Prostate gland (tissue), 2 donors: ENCODE measurements around the gene MAN2A2. TPM values are rescaled to one million over a fixed set of nuclear protein-coding genes. Genes with fewer than 3 reads are reported as not detected.

Experiments
- DNase-seq: peaks from one replicate; pipeline ENCODE4 v3.0.0-alpha.2; 2019; ENCODE audit warnings: low spot score
- H3K27ac ChIP-seq, 2 donors: fragments of 200-600 bp; sonication (generic); 2 replicates each; pipeline ENCODE4 v1.5.1; 2017 to 2019
- H3K27me3 ChIP-seq: fragments of 200-600 bp; sonication (generic); replicated peaks from 2 replicates; pipeline ENCODE4 v1.5.1; 2019; ENCODE audit not compliant: insufficient read depth
- H3K36me3 ChIP-seq, 2 donors: fragments of 200-600 bp; sonication (generic); 1 replicate in 1 of 2; 2 replicates in 1 of 2; pipeline versions ENCODE4 v1.5.1 to v1.8.1; 2017 to 2019
- H3K4me1 ChIP-seq: fragments of 200-600 bp; sonication (generic); replicated peaks from 2 replicates; pipeline ENCODE4 v1.5.1; 2019
- H3K4me3 ChIP-seq, 2 donors: fragments of 200-600 bp; sonication (generic); 2 replicates each; pipeline ENCODE4 v1.5.1; 2017 to 2019
- H3K9me3 ChIP-seq: fragments of 200-600 bp; sonication (generic); 2 replicates; pipeline ENCODE4 v1.5.1; 2017
- CTCF ChIP-seq, 4 experiments: fragments of 200-600 bp in 2 of 4; fragments of 450-650 bp in 2 of 4; sonication (generic) in 2 of 4; IDR thresholded peaks; 1 replicate in 3 of 4; 2 replicates in 1 of 4; pipeline ENCODE4 v1.5.1; 2016 to 2019; ENCODE audit warnings: antibody characterized with exemption in 4 of 4, mild to moderate bottlenecking in 2 of 4, moderate library complexity in 2 of 4
- POLR2A ChIP-seq: fragments of 450-650 bp; IDR thresholded peaks from one replicate; pipeline ENCODE4 v1.6.1; 2016; ENCODE audit warnings: antibody characterized with exemption, mild to moderate bottlenecking
- POLR2AphosphoS5 ChIP-seq: sonication (generic); formaldehyde crosslinking; IDR thresholded peaks from one replicate; pipeline ENCODE4 v1.6.1; 2017; ENCODE audit warnings: antibody characterized with exemption
- WGBS: methylation state at CpG from one replicate; pipeline ENCODE4 v1.1.5; 2018; 5-methylcytosine and 5-hydroxymethylcytosine counted together
- intact Hi-C: fragments of 100-400 bp; cut with DNase I; formaldehyde crosslinking; loops from one replicate; pipeline ENCODE4 v1.14.2; 2022
- total RNA-seq, 2 donors: library from RNA; depleted of rRNA; stranded (reverse); fragments of >200 nt; gene quantifications; one replicate each; pipeline ENCODE4 v1.1.0, GENCODE V29; 2016

The MAN2A2 gene
- total RNA-seq, 2 donors from 2014 or later, result 46.6 to 113 TPM

- TF ChIP-seq POLR2AphosphoS5 (no peak), CTCF (IDR thresholded peaks at IDR 0.05) (no peak), POLR2A (no peak)
- intact Hi-C loops, result no loop called here
These were observed 11.7 kb upstream of the MAN2A2 start for GRCh38 chr15:90891346-90891949.

GRCh38 chr15:90892023-90892422, 11.1 kb upstream of the MAN2A2 start:
- WGBS, result 90% methylated on average over 11 of the region's 11 CpGs
- intact Hi-C loops, result no loop called here
- peaks cover 7 to 26% of the 10 kb centered on the region in 2 donors for H3K36me3 ChIP-seq
- no peak overlapping the region for H3K27ac ChIP-seq
- no peaks in the 10 kb centered on the region for H3K27me3 ChIP-seq
- H3K9me3 ChIP-seq, result no peaks in the 10 kb centered on the region
- no peak overlapping the region for H3K4me3 ChIP-seq
- H3K4me1 ChIP-seq, result no peaks in the 10 kb centered on the region
- DNase-seq, result no peak
- TF ChIP-seq POLR2A, result no peak
- no peak for TF ChIP-seq POLR2AphosphoS5
- TF ChIP-seq CTCF (IDR thresholded peaks at IDR 0.05), result no peak

More at GRCh38 chr15:90891346-90891949, 11.7 kb upstream of the MAN2A2 start:
- Histone ChIP-seq H3K36me3 (peaks cover 7 to 26% of the 10 kb centered on the region in 2 donors), H3K27ac (no peak overlapping the region), H3K27me3 (no peaks in the 10 kb centered on the region), H3K4me3 (no peak overlapping the region), H3K4me1 (no peaks in the 10 kb centered on the region), H3K9me3 (no peaks in the 10 kb centered on the region)
- no peak for DNase-seq
- 88% methylated on average over 8 of the region's 8 CpGs for WGBS

- TF ChIP-seq CTCF (IDR thresholded peaks at IDR 0.05), result no peak
- no peak for TF ChIP-seq POLR2AphosphoS5
- WGBS, result 93% methylated on average over 29 of the region's 29 CpGs
These were observed 10.5 kb upstream of the MAN2A2 start for GRCh38 chr15:90892498-90893174.

GRCh38 chr15:90893175-90894090, 9.7 kb upstream of the MAN2A2 start:
- Histone ChIP-seq H3K4me3 (no peak overlapping the region), H3K4me1 (no peaks in the 10 kb centered on the region), H3K9me3 (no peaks in the 10 kb centered on the region), H3K36me3 (peaks cover 7 to 26% of the 10 kb centered on the region in 2 donors), H3K27me3 (no peaks in the 10 kb centered on the region), H3K27ac (no peak overlapping the region)
- no peak for TF ChIP-seq POLR2AphosphoS5
- no peak for TF ChIP-seq POLR2A
- no peak for TF ChIP-seq CTCF (IDR thresholded peaks at IDR 0.05)
- no peak for DNase-seq
- intact Hi-C loops, result no loop called here
- WGBS, result 91% methylated on average over 33 of the region's 33 CpGs

More at GRCh38 chr15:90892498-90893174, 10.5 kb upstream of the MAN2A2 start:
- Histone ChIP-seq H3K4me1 (no peaks in the 10 kb centered on the region), H3K36me3 (peaks cover 7 to 26% of the 10 kb centered on the region in 2 donors), H3K9me3 (no peaks in the 10 kb centered on the region), H3K4me3 (no peak overlapping the region), H3K27ac (no peak overlapping the region), H3K27me3 (no peaks in the 10 kb centered on the region)
- intact Hi-C loops, result no loop called here
- no peak for DNase-seq
